NCI-H1092 treated with DMSO at 0.1 percent for 48 hours (cell line): ENCODE measurements around the gene POLR3H.
"Not testable (repeated sequence)": the region's sequence is repeated elsewhere in the genome, so short reads cannot be mapped to it uniquely, and the experiment has no call there.

ENCODE experiments used
- DNase-seq: peaks from one replicate; lab custom pipeline; 2025; lab: John Stamatoyannopoulos, UW

The POLR3H gene

GRCh38 chr22:41564563-41564962 lies 20.3 kb upstream of the POLR3H start:
- no peak for DNase-seq

GRCh38 chr22:41563051-41563711 lies 18.9 kb upstream of the POLR3H start:
- DNase-seq = no peak

DNA sequence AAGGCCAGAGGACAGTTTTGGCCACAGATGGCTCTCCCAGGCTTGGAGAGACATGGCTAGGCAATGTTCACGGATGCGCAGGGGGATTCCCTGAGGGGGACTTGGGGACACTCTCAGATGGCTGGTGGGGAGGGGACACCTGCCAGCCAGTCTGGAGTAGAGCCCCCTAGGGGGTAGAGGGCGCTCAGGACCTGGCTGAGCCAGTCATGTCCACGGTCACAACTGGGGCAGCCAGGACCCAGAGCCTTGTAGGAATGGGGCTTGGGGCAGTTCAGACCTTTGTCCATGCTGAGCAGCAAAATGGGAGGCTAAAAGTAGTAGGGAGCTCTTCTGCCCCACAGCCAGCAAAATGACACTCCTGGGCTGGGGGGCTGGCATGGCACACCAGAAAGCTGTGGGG lies 18.2 kb upstream of the POLR3H start:
- DNase-seq = no peak

DNA sequence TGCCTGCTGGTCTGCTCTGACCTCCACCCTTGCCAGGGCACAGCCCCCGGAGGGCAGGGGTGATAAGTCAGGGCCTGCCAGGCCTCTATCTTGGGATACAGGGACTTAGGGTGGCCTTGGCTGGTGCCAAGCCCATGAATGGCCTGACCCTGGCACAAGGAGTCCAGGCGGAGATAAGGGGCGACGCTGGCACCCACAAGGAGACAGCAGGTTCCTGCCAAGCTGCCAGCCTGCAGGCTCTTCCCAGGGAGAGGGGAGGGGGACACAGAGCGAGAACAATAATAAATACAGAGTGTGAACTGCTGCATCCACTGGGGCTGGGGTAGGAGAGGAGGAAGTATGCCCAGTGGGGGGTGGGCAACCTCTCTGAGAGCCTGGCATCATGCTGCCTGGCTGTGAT lies 17.5 kb upstream of the POLR3H start:
- no peak for DNase-seq

GRCh38 chr22:41561335-41561734 lies 17.1 kb upstream of the POLR3H start:
- no peak for DNase-seq

DNA sequence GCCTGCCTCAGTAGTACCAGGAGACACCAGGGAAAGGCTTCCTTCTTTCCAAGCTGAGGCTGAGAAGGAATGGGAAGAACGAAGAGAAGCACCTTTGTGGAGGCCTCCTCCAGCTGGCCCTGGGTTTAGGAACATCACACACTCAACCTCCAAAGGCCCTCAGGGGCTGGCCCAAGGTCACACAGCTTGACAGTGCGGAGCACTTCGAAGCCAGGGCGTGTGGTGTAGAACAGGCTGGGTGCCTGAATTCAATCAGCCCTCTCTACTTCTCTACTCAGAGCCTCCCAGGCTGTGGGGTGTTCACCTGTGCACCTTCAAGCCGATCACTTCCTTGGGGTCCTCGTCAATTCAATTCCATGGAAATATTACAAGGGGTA lies 15.8 kb upstream of the POLR3H start:
- DNase-seq = no peak

DNA sequence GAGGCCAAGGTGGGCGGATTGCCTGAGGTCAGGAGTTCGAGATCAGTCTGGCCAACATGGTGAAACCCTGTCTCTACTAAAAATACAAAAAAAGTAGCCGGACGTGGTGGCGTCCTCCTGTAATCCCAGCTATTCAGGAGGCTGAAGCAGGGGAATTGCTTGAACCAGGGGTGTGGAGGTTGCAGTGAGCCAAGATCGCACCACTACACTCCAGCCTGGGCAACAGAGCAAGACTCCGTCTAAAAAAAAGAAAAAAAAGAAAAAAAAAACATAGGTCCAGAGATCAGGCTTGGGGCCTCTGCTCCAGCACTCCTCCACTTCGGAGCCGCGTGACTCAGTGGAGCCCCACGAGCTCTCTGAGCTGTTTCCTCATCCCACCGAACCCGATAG lies 14.0 kb upstream of the POLR3H start:
- not testable (repeated sequence) for DNase-seq

DNA sequence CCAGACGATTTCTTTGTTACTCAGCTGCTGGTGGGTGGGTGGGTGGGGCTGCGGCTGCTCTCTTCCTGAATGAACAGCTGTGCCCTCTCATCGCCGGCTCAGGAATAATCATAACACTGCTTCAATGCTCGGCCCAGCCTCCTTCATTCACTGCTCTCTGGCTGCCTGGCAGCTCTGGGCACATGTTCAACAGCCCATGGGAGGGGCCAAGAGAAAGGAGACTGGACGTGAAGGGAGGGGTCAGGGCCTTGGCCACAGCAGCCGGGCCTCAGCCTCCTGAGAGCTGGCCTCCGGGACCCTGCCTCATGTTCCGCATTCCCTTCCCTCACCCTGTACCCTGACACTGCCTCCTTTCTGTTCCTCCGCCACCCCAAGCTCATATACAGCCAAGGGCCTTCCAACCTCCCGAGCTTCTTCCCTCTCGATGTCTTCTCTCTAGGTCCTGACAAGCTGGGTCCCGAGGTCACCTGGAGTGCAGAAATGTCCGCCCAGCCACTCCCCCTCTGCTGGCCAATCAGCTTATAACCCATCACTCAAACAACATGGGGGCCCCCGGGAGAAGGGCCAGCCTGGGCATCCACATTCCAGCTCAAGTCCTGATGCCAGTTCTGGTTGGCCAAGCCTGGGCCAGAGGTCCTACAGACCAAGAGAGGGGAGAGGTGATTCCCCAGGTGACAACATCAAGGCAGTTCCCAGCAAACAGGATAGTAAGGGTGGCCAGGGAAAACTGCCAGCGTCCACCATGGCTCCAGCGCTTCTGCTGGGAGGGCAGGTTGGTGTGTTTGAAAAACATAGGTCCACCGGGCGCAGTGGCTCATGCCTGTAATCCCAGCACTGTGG lies 13.4 kb upstream of the POLR3H start:
- DNase-seq = peak; percentile 87

GRCh38 chr22:41556561-41556960 lies 12.3 kb upstream of the POLR3H start:
- no peak for DNase-seq

- DNase-seq = peak; percentile 65
These were observed 11.2 kb upstream of the POLR3H start for GRCh38 chr22:41555325-41555982.

- no peak for DNase-seq
These were observed 7.8 kb upstream of the POLR3H start for GRCh38 chr22:41551877-41552582.

DNA sequence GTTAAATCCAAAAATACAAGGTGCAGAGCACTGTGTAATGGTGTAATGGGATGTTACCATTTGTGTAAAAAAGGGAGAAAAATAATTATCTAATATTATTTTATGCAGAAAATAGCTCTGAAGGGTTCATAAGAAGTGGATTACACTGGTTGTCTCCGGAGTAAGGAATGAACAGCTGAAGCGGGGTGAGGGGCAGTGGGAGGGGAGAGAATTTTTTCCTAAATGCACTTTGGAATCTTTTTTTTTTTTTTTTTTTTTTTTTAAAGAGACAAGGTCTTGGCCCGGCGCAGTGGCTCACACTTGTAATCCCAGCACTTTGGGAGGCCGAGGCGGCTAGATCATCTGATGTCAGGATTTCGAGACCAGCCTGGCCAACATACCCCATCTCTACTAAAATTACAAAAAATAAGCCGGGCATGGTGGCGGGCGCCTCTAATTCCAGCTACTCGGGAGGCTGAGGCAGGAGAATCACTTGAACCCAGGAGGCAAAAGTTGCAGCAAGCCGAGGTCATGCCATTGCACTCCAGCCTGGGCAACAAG lies 6.8 kb upstream of the POLR3H start:
- DNase-seq = no peak

- DNase-seq = no peak
These were observed 4.6 kb upstream of the POLR3H start for GRCh38 chr22:41548830-41549211.

DNA sequence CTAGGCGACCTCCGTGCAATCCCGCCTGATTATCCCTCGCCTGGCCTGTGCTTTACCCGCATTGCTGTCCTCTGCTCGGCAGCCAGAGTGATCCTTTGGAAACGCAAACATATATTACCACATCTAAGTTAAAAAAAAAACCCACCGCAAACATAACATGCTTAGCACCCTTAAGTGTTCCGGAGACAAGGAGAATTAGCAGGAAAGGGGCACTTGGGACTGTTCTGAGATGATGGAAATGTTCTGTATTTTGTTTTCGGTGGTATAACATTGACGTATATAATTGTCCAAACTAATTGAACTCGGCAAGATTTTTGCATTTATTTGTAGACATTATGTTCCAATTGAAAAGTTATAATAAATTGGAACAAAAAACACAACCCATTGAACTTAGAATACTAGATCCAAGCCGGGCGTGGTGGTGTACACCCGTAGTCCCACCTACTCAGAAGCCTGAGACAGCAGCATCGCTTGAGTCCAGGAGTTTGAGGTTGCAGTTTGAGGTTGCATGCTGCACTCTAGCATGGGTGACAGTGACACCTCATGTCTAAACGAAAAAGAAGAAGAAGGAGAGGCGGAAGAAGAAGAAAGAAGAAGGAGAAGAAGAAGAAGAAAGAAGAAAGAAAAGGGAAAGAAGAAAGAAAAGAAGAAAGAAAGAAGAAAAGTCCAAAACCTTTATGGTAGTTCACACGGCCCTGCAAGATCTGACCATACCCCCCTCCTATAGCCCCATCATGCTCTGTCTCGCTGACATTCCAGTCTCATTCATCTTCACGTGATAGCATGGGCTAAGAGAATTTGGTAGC lies 604 bp upstream of the POLR3H start:
- peak; percentile 50 for DNase-seq

DNA sequence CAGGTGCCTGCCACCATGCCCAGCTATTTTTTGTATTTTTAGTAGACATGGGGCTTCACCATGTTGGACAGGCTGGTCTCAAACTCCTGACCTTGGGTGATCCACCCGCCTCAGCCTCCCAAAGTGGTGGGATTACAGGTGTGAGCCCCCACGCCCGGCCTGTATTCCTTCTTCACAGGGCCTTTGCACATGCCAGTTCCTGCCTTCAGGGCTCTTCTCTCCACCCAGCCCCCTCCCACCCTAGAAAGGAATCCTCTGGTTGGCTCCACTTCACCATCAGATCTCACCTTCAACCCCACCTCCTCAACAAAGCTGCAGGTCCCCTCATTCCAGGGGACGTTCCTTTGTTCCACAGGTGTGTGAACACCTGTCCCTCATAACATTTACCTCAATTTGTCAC lies 2.0 kb downstream of the POLR3H start:
- DNase-seq = no peak

DNA sequence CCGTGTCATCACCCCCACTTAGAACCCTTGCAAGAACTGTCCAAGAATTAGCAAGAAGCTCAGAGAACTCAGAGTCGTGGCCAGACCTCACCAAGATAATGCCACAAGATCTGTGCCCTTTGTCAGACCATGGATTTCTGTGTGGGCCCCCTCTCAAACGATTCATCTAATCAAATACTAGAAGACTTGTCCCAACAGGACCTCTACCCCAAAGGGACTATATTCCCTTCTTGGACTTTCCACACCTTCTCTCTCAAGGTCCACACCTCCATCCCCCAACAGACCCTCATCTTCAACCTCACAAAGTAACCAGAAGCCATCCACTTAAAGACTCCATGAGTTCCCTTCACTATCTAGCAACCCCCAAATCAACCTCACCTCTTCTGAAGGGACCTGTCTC lies 2.8 kb downstream of the POLR3H start:
- DNase-seq = no peak

DNA sequence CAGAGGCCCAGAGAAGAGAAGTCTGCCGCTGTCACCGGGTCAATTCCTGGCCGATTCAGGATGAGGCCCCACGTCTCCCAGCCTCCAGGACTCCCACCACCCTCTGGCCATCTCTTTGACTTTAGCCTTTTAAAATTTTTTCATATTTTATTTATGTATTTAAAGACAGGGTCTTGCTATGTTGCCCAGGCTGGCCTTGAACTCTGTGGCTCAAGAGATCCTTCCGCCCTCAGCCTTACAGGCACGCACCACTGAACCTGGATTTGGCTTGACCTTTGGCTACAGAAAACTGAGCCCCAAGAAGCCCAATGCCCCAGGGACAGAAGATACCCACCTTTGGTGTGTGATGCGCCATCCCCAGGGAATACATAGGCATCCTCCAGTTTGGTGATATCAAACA lies 3.9 kb downstream of the POLR3H start:
- no peak for DNase-seq

GRCh38 chr22:41540006-41540315 lies 4.3 kb downstream of the POLR3H start:
- DNase-seq = no peak

DNA sequence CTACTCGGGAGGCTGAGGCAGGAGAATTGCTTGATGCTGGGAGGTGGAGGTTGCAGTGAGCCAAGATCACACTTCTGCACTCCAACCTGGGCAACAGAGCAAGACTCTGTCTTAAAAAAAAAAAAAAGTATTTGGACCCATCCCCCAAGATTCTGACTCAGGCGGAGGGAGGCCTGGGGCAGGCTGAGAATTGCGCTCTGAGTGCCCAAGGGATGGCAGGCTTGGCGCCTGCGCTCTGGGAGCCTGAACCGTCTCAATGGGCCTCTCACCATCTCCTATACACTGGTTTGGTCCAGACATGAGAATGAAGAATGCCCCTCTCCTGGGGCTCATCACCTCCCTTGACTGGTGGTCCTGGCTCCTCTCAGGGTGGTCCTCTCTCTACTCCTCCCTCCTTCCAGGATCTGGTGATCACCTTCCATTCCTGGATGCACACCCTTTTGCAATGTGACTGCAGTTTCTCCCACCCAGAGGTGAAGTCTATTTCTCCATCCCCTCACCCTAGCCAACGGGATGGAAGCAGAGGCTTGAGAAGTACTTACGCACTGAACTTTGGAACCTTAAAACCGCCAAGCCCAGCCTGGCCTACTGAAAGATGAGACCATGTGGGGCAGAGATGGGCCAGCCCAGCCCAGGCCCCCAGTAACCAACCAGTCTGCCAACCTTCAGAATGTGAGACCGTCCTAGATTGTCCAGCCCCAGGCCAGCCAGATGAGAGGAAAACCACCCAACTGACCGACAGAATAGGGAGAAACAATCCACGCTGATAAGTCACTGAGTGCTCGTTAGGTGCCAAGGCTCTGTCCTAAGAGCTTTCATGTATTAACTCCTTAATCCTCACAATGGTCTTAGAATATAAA lies 4.9 kb downstream of the POLR3H start:
- no peak for DNase-seq

GRCh38 chr22:41538583-41538982 lies 5.7 kb downstream of the POLR3H start:
- DNase-seq = no peak

DNA sequence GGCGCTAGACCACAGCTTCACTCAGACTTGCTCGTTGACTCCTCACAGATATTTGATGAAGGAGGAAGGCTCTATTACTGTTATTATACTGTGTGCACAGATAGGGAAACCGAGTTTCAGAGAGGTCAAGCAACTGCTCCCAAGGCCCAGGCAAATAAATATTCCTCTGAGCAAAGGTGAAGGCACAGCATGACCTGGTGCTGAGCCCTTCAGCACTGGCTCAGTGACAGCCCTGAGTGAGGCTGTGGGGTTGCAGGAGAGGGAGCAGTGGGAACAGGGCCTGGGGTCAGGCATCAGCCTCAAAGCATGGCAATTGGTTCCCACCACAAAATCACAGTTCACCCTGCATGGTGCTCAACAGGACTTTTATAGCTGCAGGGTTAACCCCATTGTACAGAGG lies 7.1 kb downstream of the POLR3H start:
- no peak for DNase-seq
